ENCODE results near the gene TMEM106A.
"Not testable (repeated sequence)": the region's sequence is repeated elsewhere in the genome, so short reads cannot be mapped to it uniquely, and the experiment has no call there.

- TF ChIP-seq POLR2A (IDR thresholded peaks at IDR 0.05; ENCODE audit: extremely low read depth, insufficient read length); MYC (IDR thresholded peaks at IDR 0.05; ENCODE audit: low read depth, low read length): not testable (repeated sequence)
These were observed 16.5 kb downstream of the TMEM106A start, which contains the start of gene CCDC200 for GRCh38 chr17:43228020-43228782.
